ENCODE results near the gene PPM1F.

The PPM1F gene, protein sequence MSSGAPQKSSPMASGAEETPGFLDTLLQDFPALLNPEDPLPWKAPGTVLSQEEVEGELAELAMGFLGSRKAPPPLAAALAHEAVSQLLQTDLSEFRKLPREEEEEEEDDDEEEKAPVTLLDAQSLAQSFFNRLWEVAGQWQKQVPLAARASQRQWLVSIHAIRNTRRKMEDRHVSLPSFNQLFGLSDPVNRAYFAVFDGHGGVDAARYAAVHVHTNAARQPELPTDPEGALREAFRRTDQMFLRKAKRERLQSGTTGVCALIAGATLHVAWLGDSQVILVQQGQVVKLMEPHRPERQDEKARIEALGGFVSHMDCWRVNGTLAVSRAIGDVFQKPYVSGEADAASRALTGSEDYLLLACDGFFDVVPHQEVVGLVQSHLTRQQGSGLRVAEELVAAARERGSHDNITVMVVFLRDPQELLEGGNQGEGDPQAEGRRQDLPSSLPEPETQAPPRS

DNA sequence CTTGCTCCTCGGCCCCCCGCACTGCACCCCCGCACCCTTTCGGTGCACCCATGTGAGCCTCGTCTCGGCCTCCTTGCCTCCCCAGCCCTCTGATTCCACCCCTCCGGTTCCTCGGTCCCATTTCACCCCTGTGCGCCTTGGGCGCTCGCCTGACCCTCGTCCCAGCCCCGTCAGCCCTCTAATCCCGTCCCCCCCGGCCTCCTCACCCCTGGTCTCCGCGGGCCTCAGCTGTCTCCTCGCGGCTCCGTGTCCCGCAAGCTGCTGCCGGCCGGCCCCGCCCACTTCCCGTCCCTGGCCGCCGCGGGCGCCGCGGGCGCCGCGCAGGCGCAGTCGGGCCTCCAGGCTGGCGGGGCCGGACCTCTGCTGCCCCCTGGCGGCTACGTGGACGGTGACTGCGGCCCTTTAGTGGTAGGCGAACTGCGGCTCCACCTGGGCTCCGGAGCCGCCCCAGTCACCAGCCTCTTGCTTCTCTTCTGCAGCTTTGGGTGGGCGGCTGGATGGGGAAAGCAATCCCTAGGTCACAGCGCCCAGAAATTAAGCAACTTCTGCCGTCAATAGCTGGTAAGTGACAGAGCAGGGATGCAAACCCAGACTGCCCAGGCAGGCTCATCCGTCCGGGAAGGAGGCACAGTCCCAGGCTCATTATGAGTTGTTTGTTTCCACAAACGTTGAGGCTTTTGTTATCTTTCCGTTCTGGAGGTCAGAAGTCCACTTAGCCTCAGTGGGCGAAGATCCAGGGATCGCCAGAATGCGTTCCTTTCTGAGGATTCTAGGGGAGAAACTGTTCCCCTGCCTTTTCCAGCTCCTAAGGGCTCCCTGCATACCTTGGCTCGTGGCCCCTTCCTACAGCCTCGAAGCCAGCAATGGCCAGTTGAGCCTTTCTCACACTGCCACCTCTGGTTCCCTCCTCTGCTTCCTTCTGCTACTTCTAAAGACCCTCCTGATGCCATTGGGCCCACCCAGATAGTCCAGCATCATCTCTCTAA, at the start of gene PPM1F:
PPM1F (minus strand) TSS at position 263 of the 986 bp plus-strand sequence. CDS start 6,800 bp downstream, outside the sequence.
- peak; percentile 94 for DNase-seq (ENCODE audit: low read depth, low spot score)

DNA sequence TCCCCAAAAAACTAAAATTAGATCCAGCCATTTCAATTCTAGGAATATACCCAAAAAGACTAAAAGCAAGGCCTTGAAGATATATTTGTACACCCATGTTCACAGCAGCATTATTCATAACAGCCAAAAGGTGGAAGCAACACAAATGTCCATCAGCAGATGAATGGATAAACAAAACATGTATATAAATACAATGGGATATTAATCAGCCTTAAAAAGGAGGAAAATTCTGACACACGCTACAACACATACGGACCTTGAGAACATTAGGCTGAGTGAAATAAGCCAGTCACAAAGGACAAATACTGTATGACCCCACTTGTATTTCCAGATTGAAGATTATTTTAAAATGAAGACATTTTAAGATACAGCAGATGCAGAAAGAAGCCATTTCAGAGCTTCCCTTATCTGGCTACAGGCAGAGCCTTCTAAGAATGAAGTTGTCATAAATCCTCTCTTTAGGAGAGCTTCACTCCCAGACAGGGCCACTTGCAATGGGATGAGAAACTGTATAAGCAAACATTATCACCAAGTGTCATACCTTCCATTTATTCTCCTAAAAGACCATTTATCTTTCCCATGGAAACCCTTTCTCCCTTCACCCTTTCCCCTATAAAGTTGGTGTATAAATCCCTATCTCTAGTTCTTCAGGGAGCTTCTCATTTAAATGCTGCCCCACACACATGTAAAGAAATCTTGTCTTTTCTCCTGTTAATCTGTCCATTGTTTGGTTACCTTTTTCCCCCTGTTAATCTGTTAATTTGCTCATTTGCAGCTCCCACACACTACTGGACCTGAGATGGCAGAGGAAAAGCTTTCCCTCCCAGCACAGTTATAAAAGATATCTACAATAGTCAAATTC, 49.2 kb upstream of the PPM1F start:
- DNase-seq (ENCODE audit: low read depth, low spot score), result no peak

DNA sequence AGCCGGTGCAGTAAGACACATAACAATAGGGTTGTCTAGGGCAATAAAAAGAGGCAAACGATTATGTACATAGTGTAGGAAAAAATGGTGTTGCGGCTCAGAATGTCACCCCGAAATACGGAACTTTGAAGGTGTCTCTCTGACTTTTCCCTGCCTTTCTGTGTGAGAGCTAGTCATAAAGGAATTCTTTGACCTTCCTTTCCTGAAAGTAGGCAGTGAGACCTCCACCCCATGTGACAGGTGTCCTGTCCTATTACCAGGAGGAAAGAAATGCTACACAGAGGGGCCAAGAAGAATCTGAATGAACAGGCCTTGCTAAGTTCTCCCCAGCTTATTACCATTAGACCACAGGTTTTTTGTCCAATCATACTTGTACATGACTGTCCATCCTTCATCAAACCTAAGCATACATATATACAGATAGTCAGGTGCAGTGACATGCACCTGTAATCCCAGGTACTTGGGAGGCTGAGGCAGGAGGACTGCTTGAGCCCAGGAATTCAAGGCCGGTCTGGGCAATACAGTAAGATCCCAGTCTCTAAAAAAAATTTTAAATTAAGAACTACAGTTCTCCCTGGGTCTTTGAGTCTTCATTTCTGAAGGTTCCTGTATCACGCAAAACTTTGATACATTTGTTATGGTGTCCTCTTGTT, 46.1 kb upstream of the PPM1F start:
- DNase-seq (ENCODE audit: low read depth, low spot score), result no peak

DNA sequence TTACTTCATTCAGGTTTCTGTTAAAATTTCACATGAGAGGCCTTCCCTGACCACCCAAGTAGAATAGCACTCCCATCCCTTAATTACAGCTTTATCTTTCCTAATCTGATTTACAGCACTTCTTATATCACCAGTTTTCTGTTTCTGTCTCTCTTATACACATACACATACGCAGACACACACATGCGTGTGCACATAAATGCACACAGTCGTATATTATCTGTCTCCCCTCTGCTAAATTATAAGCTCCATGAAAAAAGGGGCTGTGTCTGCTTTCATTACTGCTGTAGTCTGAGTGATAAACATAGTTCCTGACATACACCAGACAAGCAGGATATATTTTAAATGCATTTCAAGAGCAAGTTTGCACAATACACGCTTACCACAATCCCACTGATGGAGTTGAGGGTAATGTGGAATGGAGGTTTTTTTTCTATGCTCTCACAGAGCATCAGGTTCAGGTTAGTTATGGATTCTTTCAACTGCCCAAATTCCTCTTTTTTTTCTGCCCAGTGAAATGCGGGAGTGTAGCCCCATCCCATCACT, 43.6 kb upstream of the PPM1F start:
- DNase-seq (ENCODE audit: low read depth, low spot score), result no peak

DNA sequence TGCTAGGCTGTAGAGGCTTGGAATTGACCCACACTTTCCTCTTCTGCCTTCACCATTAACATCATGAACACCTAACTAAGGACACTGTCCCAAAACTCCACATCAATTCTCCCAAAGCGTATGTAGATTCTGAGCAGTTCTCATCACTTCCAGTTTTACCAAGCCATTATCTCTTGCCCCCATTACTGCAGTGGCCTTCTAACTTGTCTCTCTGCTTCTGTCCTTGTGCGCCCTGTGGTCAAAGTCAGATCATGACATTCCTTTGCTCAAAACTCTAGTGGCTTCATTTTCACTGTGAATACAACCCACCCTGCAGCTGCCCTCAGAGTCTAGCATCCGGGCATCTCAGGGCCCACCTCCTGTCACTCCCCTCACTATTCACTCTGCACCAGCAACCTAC, 43.0 kb upstream of the PPM1F start:
- no peak for DNase-seq (ENCODE audit: low read depth, low spot score)

DNA sequence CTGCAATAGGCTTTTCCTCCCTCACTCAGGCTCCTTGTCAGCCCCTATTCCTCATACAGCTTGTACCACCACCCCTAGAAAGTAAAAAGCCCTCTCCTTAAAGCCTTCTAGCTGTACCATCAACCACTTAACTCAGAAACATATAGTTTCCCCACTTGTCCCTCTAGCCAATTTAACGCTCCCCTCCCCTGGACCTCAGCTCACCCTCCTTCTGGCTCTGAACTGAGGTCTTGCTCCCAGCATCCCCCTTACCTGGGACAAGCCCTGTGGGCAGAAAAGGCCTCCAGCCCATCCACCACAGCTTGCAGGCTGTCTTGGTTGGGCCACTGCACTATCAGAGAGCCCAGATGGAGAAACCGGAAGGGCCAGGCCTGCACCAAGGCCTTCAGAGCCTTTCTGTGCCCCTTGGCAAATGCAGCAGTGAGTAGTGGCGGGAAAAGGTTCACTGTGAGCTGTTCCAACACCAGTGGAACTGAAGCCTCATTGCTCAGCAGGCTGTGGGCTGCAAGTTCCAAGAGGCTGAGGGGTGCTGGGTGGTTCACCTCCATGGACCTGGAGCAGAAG, 42.3 kb upstream of the PPM1F start:
- DNase-seq (ENCODE audit: low read depth, low spot score), result no peak

DNA sequence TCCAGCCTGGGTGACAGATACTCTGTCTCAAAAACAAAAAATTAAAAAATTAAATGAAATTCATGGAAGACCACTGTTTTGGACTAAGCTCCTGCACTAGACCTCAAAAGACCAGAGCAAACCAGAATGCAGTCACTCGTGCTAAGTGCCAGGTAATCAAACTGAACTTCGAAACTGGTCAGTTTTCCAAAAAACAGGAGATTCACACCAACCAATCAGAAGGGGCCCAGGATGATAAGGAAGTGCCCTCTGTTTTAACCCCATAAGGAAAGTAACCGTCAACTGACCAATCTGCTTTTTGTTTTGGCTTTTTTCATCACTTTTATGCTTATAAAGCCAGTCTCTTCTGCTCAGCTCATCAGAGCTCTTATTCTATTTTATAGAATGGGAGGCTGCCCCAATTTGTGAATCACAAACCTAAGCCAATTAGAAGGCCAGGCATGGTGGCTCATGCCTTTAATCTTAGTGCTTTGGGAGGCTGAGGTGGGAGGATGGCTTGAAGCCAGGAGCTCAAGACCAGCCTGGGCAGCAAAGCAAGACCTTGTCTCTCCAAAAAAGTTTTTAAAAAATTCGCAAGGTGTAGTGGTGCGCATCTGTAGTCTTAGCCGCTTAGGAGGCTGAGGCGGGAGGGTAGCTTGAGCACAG, 40.1 kb upstream of the PPM1F start:
- DNase-seq (ENCODE audit: low read depth, low spot score), result no peak

DNA sequence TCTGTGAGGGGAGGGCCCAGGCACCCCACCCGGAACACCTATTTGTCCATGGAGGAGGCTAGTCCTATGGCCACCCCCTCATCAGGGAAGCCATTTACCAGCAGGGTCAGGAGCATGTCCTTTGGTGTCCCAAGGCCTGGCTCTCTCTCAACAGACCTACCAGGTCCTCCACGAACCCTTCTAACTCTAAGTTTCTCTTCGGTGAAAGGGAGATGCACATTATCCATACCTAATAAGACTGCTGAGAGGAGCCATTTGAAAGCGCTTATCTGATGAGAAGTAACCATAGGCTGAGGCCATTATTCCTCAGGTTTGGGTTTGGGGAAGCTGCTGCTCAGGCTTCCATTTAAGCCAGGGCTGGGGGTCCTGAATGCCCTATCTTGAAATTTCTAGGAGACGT, 39.1 kb upstream of the PPM1F start:
- DNase-seq (ENCODE audit: low read depth, low spot score), result no peak

DNA sequence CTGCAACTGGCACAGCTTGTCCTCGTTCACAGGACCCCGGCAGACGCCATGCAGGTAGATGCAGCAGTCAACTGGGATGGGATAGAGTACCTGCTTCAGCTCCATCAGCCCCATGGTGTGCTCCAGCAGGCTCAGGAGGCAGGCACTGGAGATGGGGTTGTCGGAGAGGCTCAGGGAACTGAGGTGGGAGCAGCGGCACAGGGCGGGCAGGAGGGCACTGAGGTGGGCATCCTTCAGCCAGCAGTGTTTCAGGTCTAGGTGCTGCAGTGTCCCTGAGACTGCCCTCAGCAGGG, 38.6 kb upstream of the PPM1F start:
- DNase-seq (ENCODE audit: low read depth, low spot score), result no peak

DNA sequence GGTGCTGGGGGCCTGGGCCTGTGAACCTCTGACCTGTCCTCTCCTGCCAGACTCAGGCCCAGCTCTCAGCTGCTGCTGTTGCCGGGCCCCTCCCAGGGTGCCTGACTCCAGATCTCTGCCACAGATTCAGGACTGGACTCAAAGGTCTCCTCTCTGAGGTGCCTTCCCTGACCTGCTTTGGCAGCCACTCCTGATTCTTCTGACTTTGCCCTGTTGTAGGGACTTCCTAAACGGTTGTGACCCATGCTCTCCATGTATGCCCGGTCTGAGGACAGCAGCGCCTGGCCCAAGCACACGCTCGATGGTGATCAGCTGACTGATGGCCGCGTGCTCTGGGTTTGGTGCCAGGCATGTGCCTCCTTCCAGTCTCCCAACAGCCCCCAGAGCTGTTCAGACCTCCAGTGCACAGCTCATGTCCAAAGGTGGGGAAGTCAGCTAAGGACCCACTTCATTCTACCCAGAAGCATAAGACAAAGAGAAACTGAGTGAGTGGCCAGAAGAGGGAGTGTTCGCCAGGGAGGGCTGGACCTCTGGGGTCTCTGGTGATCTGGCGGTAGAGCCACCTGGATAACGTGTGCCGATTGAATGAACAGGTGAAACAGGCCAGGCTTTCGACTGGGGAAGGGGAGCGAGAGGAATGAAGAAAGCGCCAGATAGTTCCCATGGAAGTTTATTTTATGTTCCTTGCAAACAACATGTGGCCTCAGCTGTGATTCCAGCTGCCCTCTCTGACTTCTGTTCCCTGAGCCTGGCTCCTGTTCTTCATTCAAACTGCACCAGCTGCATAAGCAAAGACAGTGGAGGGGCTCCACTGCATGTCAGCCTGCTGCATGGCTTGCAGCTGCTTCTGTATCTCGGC, 38.0 kb upstream of the PPM1F start:
- DNase-seq (ENCODE audit: low read depth, low spot score), result no peak

DNA sequence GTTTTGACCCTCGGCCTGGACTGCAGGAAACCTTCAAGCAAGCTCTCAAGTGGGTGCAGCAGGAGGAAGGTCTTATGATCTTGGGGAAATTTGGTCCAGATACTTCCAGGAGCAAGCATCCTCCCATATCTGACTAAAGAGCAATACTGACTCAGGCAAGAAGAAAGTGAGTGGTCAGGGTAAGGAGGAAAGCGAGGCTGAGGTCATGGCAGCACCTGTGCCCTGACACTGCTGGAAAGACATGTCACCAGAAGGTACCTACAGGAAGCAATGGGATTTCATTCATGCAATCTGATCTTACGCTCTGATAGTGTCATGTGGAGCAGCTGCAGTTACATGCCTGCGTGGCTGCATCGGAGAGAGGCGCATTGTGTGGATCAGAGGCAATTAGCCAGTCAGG, 36.4 kb upstream of the PPM1F start:
- no peak for DNase-seq (ENCODE audit: low read depth, low spot score)

DNA sequence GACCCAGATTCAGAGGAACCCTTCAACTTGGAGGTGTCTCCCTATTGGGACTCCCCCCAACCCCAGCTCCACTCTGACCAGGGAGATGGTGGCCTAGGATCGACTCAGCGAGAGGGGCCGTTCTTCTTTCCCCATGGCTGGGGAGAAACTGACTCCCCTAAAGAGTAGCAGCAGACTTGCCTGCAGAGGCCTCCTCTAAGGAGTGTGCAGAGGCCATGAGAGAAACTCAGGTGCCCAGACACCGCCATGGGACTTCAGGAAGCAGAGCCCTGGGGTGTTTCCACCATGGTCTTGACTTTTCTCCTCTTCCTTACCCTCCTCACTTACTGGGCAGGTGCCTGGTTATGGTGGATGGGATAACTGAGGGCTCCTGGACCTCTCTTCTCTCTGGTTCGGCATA, 32.6 kb upstream of the PPM1F start:
- no peak for DNase-seq (ENCODE audit: low read depth, low spot score)

DNA sequence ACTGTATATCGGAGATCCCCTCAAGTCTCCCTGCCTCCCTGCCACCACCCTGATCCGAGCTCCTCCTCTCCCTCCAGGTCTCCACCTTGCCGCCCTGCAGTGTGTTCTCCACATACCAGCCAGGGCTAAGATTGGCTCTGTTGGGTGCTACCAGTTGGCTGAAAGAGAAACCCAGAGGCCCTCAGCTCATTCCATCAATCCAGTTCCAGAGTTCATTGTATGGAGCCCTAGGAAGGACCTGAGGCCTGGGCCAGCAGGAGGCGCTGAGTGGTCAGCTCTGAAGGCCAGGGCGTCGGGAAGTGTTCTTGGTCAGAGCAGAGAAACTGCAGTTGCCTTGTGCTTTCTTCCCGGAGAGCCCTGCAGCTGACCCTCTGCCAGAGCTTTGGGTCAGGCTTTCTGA, 32.1 kb upstream of the PPM1F start:
- no peak for DNase-seq (ENCODE audit: low read depth, low spot score)

DNA sequence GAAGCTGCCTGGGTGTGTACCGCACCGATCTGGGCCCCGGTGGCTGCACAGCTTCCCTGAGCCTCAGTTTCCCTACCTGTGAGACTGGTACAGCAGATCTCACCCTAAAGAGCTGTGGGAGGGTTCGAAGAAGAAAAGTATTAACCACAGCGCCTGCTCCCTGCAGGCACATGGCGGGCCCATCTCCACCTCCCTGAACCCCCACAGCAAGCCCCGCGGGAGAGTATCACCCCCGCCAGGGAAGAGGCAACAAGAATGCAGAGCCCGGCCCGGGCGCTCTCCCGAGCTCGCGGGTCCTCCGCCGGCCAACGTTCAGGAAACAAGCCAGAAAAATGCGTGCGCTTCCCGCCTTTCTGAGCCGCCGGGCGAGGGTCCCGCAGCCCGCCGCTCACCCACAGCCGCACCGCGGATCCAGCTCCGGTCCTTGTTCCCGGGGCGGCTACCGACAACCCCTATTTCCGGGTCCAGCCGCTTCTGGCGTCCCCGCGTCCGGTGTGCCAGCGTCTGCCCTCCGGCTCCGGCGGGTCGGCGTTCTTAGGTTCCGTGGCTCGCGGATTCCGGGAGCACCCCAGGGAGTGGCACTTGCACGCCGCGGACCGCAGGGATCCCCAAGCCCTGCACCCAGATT, 29.8 kb upstream of the PPM1F start, which contains the start of gene TOP3B:
TOP3B (minus strand) TSS at position 450 of the 628 bp plus-strand sequence. CDS start 7,078 bp downstream, outside the sequence.
- DNase-seq (ENCODE audit: low read depth, low spot score), result peak; percentile 88

DNA sequence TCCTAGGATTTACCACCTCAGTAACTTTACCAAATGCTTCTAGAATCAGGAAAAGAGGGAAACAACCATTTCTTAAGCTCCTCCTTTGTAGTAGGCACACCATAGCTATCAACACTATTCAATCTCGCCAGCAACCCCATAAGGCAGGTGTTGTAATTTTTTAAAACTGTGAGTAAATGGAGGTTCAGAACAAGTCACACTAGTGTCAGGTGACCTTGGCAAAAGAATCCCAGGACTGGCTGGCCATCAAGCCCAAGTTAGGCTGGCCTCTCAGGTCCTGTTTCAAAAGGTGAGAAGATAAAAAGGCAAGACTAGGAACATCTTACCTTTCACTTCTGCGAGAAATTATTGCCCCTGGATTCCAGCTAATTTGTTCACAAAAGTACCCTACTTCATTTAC, 29.2 kb upstream of the PPM1F start:
- DNase-seq (ENCODE audit: low read depth, low spot score), result no peak

DNA sequence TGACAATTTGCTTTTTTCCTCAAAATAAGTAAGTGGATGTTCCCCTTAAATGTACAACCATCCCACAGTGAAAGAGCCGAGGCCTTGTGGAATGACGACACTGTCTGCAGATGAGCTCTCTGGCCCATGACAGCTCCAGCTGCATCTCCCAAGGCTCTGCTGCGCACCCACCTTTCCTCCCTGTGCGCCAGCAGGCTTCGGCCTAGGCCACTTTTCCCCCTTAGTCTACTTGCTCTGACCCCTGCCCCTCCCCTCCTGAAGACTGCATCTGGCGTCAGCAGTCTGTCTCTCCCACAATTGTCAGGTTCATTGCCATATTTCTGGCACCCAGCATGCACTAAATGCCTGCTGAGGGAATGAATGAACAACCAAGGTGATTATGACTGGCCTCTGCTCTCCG, 27.9 kb upstream of the PPM1F start:
- DNase-seq (ENCODE audit: low read depth, low spot score), result no peak

DNA sequence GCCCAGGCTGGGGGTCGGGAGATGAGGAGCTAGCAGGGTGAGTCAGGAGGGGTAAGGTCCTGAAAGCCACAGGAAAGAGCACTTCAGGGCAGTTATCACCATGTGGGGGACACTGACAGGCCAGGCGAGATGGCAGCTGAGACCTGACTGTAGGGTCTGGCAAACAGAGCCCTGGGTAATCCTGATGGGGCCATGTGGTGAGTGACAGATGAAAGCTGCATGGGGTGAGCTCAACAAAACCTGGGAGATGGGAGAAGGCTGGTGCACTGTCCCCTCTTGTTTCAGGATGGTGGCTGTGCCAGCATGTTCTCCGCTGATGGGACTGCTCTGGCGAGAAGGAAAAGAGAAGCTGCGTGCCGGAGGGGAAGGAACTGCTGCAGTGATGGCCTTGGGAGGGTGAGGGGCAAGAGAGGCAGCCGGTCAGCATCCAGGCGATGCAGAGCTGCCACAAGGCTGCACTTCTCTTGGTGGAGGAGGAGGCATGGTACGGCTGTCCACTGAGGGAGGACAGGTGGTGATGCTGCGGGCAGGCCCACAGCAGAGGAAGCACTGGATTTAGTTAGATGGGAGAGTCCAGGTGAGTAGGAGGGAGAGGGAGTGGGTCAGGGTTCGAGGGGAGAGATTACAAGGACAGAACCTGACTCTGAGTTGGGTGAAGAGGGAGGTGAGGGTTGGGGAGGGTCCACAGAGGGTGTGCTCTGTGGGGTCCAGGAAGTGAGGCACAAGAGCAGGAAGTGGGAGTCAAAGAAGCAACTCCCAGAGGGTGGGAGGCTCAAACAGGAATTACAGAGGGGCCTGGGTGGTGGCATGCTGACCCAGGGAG, 26.1 kb upstream of the PPM1F start:
- no peak for DNase-seq (ENCODE audit: low read depth, low spot score)

DNA sequence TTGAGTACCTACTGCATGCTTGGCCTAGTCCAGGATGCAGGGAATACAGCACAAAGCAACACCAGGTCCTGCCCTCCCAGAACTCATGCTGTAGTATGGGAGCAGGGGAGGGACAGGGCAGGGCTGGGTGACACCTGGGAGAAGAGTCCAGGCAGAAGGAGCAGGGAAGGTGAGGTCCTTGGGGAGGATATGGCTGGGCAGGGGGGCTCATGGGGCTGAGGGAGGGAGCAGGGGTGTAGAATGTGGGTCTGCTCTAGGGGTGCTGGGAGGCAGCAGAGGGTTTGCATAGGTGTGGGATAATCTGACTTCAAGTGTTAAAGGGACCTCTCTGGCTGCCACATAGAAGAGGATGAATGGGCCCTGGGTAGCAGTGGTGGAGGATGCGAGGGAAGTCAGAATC, 25.2 kb upstream of the PPM1F start:
- DNase-seq (ENCODE audit: low read depth, low spot score), result no peak

Data from astrocyte of the hippocampus (primary cell).